ENCODE results near the gene S100G.
"Not testable (repeated sequence)": the region's sequence is repeated elsewhere in the genome, so short reads cannot be mapped to it uniquely, and the experiment has no call there.

DNA sequence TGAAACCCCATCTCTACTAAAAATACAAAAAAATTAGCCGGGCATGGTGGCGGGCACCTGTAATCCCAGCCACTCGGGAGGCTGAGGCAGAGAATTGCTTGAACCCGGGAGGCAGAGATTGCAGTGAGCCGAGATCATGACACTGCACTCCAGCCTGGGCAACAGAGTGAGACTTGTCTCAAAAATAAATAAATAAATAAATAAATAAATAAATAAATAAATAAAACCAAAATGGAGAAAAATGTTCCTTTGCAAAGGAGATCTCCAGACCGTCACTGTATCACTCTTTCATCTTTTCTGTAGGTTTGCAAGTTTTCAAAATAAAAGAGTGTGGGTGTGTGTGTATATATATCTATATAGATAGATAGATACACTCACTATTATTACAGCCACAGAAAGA lies 46.7 kb upstream of the S100G start:
- TF ChIP-seq POLR2A (IDR thresholded peaks at IDR 0.05), result not testable (repeated sequence)
- TF ChIP-seq, protein P1, sequence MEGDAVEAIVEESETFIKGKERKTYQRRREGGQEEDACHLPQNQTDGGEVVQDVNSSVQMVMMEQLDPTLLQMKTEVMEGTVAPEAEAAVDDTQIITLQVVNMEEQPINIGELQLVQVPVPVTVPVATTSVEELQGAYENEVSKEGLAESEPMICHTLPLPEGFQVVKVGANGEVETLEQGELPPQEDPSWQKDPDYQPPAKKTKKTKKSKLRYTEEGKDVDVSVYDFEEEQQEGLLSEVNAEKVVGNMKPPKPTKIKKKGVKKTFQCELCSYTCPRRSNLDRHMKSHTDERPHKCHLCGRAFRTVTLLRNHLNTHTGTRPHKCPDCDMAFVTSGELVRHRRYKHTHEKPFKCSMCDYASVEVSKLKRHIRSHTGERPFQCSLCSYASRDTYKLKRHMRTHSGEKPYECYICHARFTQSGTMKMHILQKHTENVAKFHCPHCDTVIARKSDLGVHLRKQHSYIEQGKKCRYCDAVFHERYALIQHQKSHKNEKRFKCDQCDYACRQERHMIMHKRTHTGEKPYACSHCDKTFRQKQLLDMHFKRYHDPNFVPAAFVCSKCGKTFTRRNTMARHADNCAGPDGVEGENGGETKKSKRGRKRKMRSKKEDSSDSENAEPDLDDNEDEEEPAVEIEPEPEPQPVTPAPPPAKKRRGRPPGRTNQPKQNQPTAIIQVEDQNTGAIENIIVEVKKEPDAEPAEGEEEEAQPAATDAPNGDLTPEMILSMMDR (IDR thresholded peaks at IDR 0.05), result not testable (repeated sequence)
